Brain microvascular endothelial cell (primary cell): ENCODE results near the gene B9D1.

ENCODE experiments used
- DNase-seq: peaks from one replicate; pipeline ENCODE4 v3.0.0-alpha.2; 2020
- H3K27ac ChIP-seq: fragments of 250-450 bp; sonication (Bioruptor Pico); 2 replicates; pipeline ENCODE4 v1.5.1; 2020; ENCODE audit warnings: mild to moderate bottlenecking, moderate library complexity
- H3K27me3 ChIP-seq: fragments of 250-450 bp; sonication (Bioruptor Pico); replicated peaks from 2 replicates; pipeline ENCODE4 v1.5.1; 2020; ENCODE audit warnings: mild to moderate bottlenecking
- H3K36me3 ChIP-seq: fragments of 250-450 bp; sonication (Bioruptor Pico); replicated peaks from 2 replicates; pipeline ENCODE4 v1.5.1; 2020; ENCODE audit warnings: mild to moderate bottlenecking
- H3K4me3 ChIP-seq: 2 replicates; pipeline ENCODE4 v1.5.1; 2011; ENCODE audit warnings: low read depth, mild to moderate bottlenecking, control low read depth, low read length, moderate library complexity
- in situ Hi-C: cut with HindIII; loops from 2 replicates; pipeline ENCODE4 v1.10.0; 2017; ENCODE audit warnings: low sequenced_read_pairs, low pct_ligation_motif_present
- TF ChIP-seq, protein P1 (sequence below): IDR thresholded peaks from 2 replicates; pipeline ENCODE4 v1.5.1; 2011; ENCODE audit warnings: low read depth, mild to moderate bottlenecking, moderate library complexity, low read length, control low read depth, inconsistent platforms; ENCODE audit errors: missing control alignments

The B9D1 gene

DNA sequence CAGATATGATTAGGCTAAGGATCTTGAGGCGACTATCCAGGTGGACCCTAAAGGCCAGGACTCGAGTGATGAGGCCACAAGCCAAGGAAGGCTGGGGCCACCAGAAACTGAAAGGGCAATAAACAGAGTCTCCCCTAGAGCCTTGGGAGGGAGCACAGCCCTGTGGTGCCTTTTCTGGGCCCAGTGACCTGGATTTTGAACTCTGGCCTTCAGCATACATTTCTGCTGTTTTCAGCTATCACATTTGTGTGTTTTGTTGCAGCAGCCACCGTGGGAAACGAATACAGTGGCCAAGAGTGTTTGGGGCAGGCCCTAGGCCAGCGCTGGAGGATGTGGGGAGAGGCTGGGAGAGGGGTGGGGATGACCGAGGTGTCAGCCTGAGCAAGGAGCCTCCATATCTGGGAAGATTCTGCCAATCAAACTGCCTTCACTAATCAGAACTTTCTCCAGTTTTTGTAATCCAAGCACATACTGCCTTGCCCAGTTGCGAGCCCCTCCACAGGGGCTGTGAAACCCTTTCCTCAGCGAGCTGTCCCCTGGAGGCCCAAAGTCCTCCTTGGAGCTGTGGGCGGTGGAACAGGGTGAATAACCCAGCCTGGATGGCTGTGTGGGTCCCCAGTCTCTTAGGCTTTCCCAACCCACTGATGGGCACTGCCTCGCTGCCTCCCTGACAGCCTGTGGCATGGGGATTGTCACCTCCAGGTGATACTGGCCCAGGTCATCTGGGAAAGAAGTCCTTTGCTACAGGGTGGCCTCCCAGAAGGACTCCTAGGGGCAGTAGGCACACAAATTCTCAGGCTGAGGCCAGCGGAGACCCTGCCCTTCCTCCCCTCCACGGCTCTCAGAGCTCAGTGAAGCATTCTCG, 16.8 kb downstream of the B9D1 start:
- TF ChIP-seq, protein P1, sequence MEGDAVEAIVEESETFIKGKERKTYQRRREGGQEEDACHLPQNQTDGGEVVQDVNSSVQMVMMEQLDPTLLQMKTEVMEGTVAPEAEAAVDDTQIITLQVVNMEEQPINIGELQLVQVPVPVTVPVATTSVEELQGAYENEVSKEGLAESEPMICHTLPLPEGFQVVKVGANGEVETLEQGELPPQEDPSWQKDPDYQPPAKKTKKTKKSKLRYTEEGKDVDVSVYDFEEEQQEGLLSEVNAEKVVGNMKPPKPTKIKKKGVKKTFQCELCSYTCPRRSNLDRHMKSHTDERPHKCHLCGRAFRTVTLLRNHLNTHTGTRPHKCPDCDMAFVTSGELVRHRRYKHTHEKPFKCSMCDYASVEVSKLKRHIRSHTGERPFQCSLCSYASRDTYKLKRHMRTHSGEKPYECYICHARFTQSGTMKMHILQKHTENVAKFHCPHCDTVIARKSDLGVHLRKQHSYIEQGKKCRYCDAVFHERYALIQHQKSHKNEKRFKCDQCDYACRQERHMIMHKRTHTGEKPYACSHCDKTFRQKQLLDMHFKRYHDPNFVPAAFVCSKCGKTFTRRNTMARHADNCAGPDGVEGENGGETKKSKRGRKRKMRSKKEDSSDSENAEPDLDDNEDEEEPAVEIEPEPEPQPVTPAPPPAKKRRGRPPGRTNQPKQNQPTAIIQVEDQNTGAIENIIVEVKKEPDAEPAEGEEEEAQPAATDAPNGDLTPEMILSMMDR = no peak
- no peaks in the 10 kb centered on the region for H3K27me3 ChIP-seq
- no peaks in the 10 kb centered on the region for H3K36me3 ChIP-seq
- H3K4me3 ChIP-seq = no peak overlapping the region
- peak overlapping the region; percentile 41 for H3K27ac ChIP-seq
- in situ Hi-C loops = no loop called here
- DNase-seq = no peak

DNA sequence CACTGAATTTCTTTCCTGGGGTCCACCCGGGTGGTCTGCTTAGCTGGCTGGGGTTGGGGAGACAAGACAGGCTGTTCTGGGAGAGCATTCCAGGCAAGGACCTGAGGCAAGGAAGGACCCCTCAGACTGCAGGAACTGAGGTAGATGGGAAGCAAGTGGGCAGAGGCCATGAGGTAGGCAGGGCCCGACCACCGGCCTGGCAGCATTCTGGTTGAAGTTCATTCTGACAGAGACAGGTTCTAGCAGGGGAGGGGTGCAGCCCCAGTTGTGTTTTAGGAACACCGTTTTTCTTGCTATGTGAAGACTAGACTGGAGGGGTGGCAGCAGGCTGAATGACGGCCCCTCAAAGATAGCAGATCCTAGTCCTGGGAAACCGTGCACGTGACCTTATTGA, 17.5 kb downstream of the B9D1 start:
- no peak for DNase-seq
- Histone ChIP-seq H3K27ac (no peak overlapping the region), H3K4me3 (no peak overlapping the region), H3K36me3 (no peaks in the 10 kb centered on the region), H3K27me3 (no peaks in the 10 kb centered on the region)
- TF ChIP-seq, protein P1 = no peak
- in situ Hi-C loops = no loop called here

DNA sequence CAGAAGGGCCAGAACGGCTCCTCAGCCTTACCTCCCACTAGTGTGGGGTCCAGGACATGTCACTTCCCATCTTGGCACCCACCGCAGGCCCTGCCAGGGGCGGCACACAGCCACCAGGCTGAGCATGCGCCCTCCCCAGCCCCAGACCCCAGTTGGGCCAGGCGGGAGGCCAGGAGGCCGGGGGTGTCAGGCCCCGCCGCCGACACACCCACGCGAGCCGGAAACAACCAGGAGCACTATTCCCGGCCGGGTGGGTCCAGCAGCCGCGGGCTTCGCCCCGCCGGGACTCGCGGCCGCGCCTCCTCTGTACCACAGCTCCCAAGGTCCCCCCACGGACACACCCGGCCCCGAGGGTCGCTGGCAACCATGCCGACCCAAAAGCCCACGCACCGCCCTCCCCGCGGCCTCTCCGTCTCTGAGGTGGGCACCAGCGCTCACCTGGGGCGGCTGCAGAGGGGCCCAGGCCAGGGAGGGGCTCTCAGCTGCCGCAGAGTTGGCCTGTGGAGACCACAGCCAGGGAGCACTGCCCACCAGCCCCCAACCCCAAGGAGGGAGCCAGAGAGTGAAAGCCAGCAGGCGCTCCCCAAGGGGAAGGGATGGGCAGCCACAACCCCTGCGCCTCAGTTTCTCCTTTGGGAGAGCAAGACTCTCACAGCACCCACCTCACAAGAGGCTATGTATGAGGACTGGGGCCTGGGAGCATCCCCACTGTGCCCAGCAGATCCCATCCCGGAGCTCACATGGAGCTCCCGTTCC, 18.0 kb downstream of the B9D1 start:
- TF ChIP-seq, protein P1 = no peak
- H3K27me3 ChIP-seq = no peaks in the 10 kb centered on the region
- no peaks in the 10 kb centered on the region for H3K36me3 ChIP-seq
- in situ Hi-C loops = no loop called here
- H3K27ac ChIP-seq = no peak overlapping the region
- no peak overlapping the region for H3K4me3 ChIP-seq
- no peak for DNase-seq

DNA sequence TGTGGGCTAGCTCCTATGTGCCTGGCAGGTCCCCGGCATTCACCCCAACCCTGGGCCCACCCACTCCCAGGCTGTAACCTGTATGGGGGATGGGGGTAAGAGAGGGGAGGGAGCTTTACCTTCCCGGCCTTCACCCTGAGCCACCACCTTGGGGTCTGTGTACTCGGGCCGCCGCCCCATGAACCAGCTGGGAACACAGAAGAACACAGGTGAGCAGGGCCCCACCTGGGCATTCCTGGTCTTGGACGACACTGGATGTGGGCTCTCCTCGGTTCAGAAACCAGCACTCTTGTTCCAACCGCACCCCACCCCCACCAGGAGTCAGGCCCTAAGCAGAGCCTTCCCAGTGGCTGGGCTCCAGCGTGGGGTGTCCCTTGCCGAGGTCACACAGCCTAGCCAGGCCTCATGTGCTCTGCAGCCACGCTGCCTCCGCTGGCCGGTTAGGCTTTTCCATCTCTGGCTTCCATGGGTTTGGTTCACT, 18.8 kb downstream of the B9D1 start:
- in situ Hi-C loops = no loop called here
- H3K27me3 ChIP-seq = no peaks in the 10 kb centered on the region
- H3K36me3 ChIP-seq = no peaks in the 10 kb centered on the region
- TF ChIP-seq, protein P1 = peak; percentile 18
- no peak overlapping the region for H3K4me3 ChIP-seq
- no peak overlapping the region for H3K27ac ChIP-seq
- no peak for DNase-seq

DNA sequence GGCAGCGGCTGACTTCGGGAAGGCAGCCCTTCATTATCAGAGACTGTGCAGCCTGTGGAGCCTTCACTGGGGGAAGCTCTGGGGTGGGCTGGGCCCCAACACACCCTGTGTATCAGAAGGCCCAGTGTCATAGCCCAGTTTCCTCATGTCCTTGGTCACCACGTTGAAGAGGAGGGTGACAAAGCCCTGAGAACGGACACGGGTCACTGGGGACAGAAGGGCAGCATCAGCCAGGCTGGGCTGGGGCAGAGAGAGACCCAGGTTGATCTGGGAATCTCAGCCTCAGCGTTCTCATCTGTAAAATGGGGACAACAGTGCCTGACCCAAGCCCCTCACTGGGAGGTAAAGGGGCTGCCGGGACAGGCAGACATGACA, 19.3 kb downstream of the B9D1 start:
- H3K4me3 ChIP-seq = no peak overlapping the region
- H3K27ac ChIP-seq = no peak overlapping the region
- TF ChIP-seq, protein P1 = no peak
- in situ Hi-C loops = no loop called here
- no peaks in the 10 kb centered on the region for H3K27me3 ChIP-seq
- DNase-seq = no peak
- no peaks in the 10 kb centered on the region for H3K36me3 ChIP-seq
